ENCODE measurements around the gene OBSCN. TPM values are rescaled to one million over a fixed set of nuclear protein-coding genes. Genes with fewer than 3 reads are reported as not detected.
"Not testable (repeated sequence)": the region's sequence is repeated elsewhere in the genome, so short reads cannot be mapped to it uniquely, and the experiment has no call there.

OBSCN gene
- total RNA-seq, 1 donor from 2014 or later, result 17.5 TPM

GRCh38 chr1:228219962-228220780 lies 12.3 kb downstream of the OBSCN start:
- Histone ChIP-seq H4K20me1 (ENCODE audit: insufficient read depth, low read length) (no peaks in the 10 kb centered on the region), H3K4me1 (ENCODE audit: insufficient read depth, low read length) (no peaks in the 10 kb centered on the region), H3K9me3 (ENCODE audit: insufficient read depth, low read depth, low read length) (peaks cover 6% of the 10 kb centered on the region), H3K4me3 (ENCODE audit: insufficient read depth, low read depth, low read length) (no peak overlapping the region), H3K9ac (ENCODE audit: low read length) (no peak overlapping the region), H2AFZ (ENCODE audit: low read depth, low read length) (no peak overlapping the region), H3K79me2 (ENCODE audit: insufficient read depth, low read length) (no peaks in the 10 kb centered on the region), H3K27ac (ENCODE audit: low read depth, low read length) (no peak overlapping the region), H3K36me3 (ENCODE audit: insufficient read depth, low read length) (no peaks in the 10 kb centered on the region), H3K4me2 (ENCODE audit: low read length) (no peak overlapping the region), H3K27me3 (ENCODE audit: insufficient read depth, low read length) (no peaks in the 10 kb centered on the region)
- H3K9me3 Mint-ChIP-seq (ENCODE audit: unreplicated experiment), result peaks cover 7% of the 10 kb centered on the region
- peaks cover 28% of the 10 kb centered on the region for H3K36me3 Mint-ChIP-seq (ENCODE audit: low read depth, unreplicated experiment)
- H3K27ac Mint-ChIP-seq (ENCODE audit: unreplicated experiment), result no peak overlapping the region
- H3K4me1 Mint-ChIP-seq (ENCODE audit: low read depth, unreplicated experiment), result no peaks in the 10 kb centered on the region
- TF ChIP-seq EZH2 (IDR thresholded peaks at IDR 0.05; ENCODE audit: insufficient read depth, low read length), result no peak
- TF ChIP-seq, protein P1, sequence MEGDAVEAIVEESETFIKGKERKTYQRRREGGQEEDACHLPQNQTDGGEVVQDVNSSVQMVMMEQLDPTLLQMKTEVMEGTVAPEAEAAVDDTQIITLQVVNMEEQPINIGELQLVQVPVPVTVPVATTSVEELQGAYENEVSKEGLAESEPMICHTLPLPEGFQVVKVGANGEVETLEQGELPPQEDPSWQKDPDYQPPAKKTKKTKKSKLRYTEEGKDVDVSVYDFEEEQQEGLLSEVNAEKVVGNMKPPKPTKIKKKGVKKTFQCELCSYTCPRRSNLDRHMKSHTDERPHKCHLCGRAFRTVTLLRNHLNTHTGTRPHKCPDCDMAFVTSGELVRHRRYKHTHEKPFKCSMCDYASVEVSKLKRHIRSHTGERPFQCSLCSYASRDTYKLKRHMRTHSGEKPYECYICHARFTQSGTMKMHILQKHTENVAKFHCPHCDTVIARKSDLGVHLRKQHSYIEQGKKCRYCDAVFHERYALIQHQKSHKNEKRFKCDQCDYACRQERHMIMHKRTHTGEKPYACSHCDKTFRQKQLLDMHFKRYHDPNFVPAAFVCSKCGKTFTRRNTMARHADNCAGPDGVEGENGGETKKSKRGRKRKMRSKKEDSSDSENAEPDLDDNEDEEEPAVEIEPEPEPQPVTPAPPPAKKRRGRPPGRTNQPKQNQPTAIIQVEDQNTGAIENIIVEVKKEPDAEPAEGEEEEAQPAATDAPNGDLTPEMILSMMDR (IDR thresholded peaks at IDR 0.05; ENCODE audit: insufficient read depth, low read depth, low read length), result no peak
- no peaks in the 10 kb centered on the region for H3K27me3 Mint-ChIP-seq (ENCODE audit: low read depth, unreplicated experiment)
- DNase-seq (ENCODE audit: low read depth) (no peak), FAIRE-seq (no peak)
- H3K4me3 Mint-ChIP-seq (ENCODE audit: unreplicated experiment), result no peak overlapping the region

DNA sequence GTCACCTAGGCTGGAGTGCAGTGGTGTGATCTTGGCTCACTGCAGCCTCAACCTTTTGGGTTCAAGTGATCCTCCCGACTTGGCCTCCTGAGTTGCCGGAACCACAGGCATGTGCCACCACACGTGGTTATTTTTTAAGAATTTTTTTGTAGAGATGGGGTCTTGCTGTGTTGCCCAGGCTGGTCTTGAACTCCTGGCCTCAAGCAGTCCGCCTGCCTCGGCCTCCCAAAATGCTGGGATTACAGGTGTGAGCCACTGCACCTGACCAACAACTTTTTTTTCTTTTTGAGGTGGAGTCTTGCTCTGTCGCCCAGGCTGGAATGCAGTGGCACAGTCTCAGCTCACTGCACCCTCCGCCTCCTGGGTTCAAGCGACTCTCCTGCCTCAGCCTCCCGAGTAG lies 13.3 kb downstream of the OBSCN start:
- H3K4me1 Mint-ChIP-seq (ENCODE audit: low read depth, unreplicated experiment); H3K4me2 ChIP-seq (ENCODE audit: low read length); H3K36me3 ChIP-seq (ENCODE audit: insufficient read depth, low read length); H3K4me3 Mint-ChIP-seq (ENCODE audit: unreplicated experiment); H4K20me1 ChIP-seq (ENCODE audit: insufficient read depth, low read length); H3K79me2 ChIP-seq (ENCODE audit: insufficient read depth, low read length); H3K27ac ChIP-seq (ENCODE audit: low read depth, low read length); DNase-seq (ENCODE audit: low read depth); H3K27me3 Mint-ChIP-seq (ENCODE audit: low read depth, unreplicated experiment); H2AFZ ChIP-seq (ENCODE audit: low read depth, low read length); H3K9me3 ChIP-seq (ENCODE audit: insufficient read depth, low read depth, low read length); H3K9ac ChIP-seq (ENCODE audit: low read length); H3K4me1 ChIP-seq (ENCODE audit: insufficient read depth, low read length); H3K27ac Mint-ChIP-seq (ENCODE audit: unreplicated experiment); FAIRE-seq; H3K4me3 ChIP-seq (ENCODE audit: insufficient read depth, low read depth, low read length); H3K27me3 ChIP-seq (ENCODE audit: insufficient read depth, low read length); H3K9me3 Mint-ChIP-seq (ENCODE audit: unreplicated experiment): not testable (repeated sequence)
- H3K36me3 Mint-ChIP-seq (ENCODE audit: low read depth, unreplicated experiment), result peaks cover 35% of the 10 kb centered on the region

DNA sequence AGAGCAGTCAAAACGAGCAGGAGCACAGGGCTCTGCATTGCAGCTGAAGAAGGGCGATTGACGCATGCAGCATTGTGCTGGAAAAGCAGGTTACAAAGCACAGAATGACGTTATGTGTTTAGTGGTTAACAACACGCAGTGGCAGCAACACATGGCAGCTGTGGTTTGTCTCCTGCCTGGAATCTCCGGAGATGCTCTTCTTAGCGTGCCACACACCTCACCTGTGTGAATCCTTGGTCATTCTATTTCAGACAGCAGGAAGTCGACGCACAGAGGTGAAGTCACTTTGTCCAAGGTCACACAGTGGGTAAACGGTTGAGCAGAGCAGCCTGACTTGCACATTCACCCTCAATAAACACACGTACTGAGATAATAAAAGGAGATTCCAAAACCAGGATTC lies 14.7 kb downstream of the OBSCN start:
- Histone ChIP-seq H3K9ac (ENCODE audit: low read length) (no peak overlapping the region), H3K36me3 (ENCODE audit: insufficient read depth, low read length) (no peaks in the 10 kb centered on the region), H3K27ac (ENCODE audit: low read depth, low read length) (no peak overlapping the region), H3K9me3 (ENCODE audit: insufficient read depth, low read depth, low read length) (peaks cover 8% of the 10 kb centered on the region), H2AFZ (ENCODE audit: low read depth, low read length) (no peak overlapping the region), H3K79me2 (ENCODE audit: insufficient read depth, low read length) (no peaks in the 10 kb centered on the region), H3K27me3 (ENCODE audit: insufficient read depth, low read length) (no peaks in the 10 kb centered on the region), H3K4me3 (ENCODE audit: insufficient read depth, low read depth, low read length) (no peak overlapping the region), H3K4me1 (ENCODE audit: insufficient read depth, low read length) (peaks cover 3% of the 10 kb centered on the region), H3K4me2 (ENCODE audit: low read length) (no peak overlapping the region), H4K20me1 (ENCODE audit: insufficient read depth, low read length) (no peaks in the 10 kb centered on the region)
- Mint-ChIP-seq H3K4me1 (ENCODE audit: low read depth, unreplicated experiment) (peaks cover 3% of the 10 kb centered on the region), H3K9me3 (ENCODE audit: unreplicated experiment) (peaks cover 9% of the 10 kb centered on the region), H3K27me3 (ENCODE audit: low read depth, unreplicated experiment) (no peaks in the 10 kb centered on the region), H3K36me3 (ENCODE audit: low read depth, unreplicated experiment) (peaks cover 38% of the 10 kb centered on the region), H3K27ac (ENCODE audit: unreplicated experiment) (no peak overlapping the region), H3K4me3 (ENCODE audit: unreplicated experiment) (no peak overlapping the region)
- FAIRE-seq, result no peak
- no peak for DNase-seq (ENCODE audit: low read depth)
- TF ChIP-seq EZH2 (IDR thresholded peaks at IDR 0.05; ENCODE audit: insufficient read depth, low read length), result no peak
- TF ChIP-seq, protein P1 (IDR thresholded peaks at IDR 0.05; ENCODE audit: insufficient read depth, low read depth, low read length), result no peak
